ENCODE measurements around the gene GPR17.

DNA sequence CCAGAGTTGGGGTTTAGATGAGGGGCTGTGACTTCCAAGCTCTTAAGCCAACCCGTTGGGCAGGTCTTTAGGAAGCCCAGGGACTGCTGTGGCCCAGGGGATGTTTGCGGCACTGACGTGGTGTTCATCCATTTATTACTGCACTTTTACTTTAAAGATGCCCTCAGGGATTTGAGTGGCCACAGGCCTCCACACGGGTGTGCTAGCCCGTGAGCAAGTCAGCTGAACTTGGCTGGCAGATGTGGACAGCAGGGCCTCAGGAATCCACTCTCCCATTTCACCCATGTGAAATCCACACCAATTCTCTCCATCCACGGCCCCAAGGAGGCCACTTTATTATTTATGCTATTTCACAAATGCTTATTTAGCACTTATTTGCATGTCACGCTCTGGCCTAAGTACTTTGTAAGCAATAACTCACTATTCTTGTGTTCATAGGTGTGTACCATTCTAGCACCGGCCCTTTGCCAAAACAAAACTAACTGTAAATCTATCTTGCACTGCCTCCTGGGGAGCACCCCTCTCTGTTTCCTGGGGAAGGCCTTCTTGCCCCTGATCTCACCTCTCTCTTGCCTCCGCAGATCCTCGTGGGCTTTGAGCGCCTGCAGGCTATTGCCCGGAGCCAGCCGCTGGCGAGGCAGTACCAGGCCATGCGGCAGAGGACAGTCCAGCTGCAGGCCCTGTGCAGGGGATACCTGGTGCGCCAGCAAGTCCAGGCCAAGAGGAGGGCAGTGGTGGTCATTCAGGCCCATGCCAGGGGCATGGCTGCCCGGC is 39.1 kb upstream of the GPR17 start:
- TF ChIP-seq, protein P1, sequence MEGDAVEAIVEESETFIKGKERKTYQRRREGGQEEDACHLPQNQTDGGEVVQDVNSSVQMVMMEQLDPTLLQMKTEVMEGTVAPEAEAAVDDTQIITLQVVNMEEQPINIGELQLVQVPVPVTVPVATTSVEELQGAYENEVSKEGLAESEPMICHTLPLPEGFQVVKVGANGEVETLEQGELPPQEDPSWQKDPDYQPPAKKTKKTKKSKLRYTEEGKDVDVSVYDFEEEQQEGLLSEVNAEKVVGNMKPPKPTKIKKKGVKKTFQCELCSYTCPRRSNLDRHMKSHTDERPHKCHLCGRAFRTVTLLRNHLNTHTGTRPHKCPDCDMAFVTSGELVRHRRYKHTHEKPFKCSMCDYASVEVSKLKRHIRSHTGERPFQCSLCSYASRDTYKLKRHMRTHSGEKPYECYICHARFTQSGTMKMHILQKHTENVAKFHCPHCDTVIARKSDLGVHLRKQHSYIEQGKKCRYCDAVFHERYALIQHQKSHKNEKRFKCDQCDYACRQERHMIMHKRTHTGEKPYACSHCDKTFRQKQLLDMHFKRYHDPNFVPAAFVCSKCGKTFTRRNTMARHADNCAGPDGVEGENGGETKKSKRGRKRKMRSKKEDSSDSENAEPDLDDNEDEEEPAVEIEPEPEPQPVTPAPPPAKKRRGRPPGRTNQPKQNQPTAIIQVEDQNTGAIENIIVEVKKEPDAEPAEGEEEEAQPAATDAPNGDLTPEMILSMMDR (IDR thresholded peaks at IDR 0.05; ENCODE audit: insufficient read depth, low read depth, low read length) = no peak
- TF ChIP-seq EZH2 (IDR thresholded peaks at IDR 0.05; ENCODE audit: insufficient read depth, low read length) = no peak

All from astrocyte (in vitro differentiated cells and primary cell).